ENCODE measurements around the gene MIGA1. TPM values are rescaled to one million over a fixed set of nuclear protein-coding genes. Genes with fewer than 3 reads are reported as not detected.

MIGA1 gene
- total and polyA plus RNA-seq, 2 of the 13 experiments (the other 11 are each of a cell fraction or from before 2014, with no cell fraction given) = 3.8 to 6.6 TPM

GRCh38 chr1:77759071-77760028 lies 20.1 kb upstream of the MIGA1 start, which contains the start of gene USP33 (continued):
- TF ChIP-seq ZNF317 (CRISPR knock-in tag; IDR thresholded peaks at IDR 0.05) = no peak
- no peak for TF ChIP-seq RFXANK (CRISPR knock-in tag; IDR thresholded peaks at IDR 0.05)
- peak; percentile 66; the same call in 1 of the 2 replicates for TF ChIP-seq BRD4 (CRISPR knock-in tag; IDR thresholded peaks at IDR 0.05)
- no peak for TF ChIP-seq ZNF496 (CRISPR knock-in tag; IDR thresholded peaks at IDR 0.05; ENCODE audit: insufficient replicate concordance)
- TF ChIP-seq ARNT2 (CRISPR knock-in tag; IDR thresholded peaks at IDR 0.05; ENCODE audit: low read depth) = peak; percentile 80
- TF ChIP-seq KDM3A (CRISPR knock-in tag; IDR thresholded peaks at IDR 0.05; ENCODE audit: low read depth) = 0 out of 2 replicates have a peak, but pooled peaks have one; percentile 36
- TF ChIP-seq ZNF777 (CRISPR knock-in tag; IDR thresholded peaks at IDR 0.05) = peak; percentile 79
- no peak for TF ChIP-seq PRDM4 (CRISPR knock-in tag; IDR thresholded peaks at IDR 0.05; ENCODE audit: borderline replicate concordance)
- peak; percentile 97 for TF ChIP-seq ZFY (CRISPR knock-in tag; IDR thresholded peaks at IDR 0.05)
- TF ChIP-seq IRX3 (CRISPR knock-in tag; IDR thresholded peaks at IDR 0.05; ENCODE audit: borderline replicate concordance, low read depth) = 0 out of 2 replicates have a peak, but pooled peaks have one; percentile 11
- TF ChIP-seq ATF5 (CRISPR knock-in tag; IDR thresholded peaks at IDR 0.05; ENCODE audit: low read depth) = no peak
- no peak for TF ChIP-seq MEIS1 (CRISPR knock-in tag; IDR thresholded peaks at IDR 0.05; ENCODE audit: borderline replicate concordance)
- TF ChIP-seq ZNF569 (CRISPR knock-in tag; IDR thresholded peaks at IDR 0.05; ENCODE audit: borderline replicate concordance) = no peak
- no peak for TF ChIP-seq ZNF724P (CRISPR knock-in tag; IDR thresholded peaks at IDR 0.05; ENCODE audit: borderline replicate concordance)
- no peak for TF ChIP-seq AHR (CRISPR knock-in tag; IDR thresholded peaks at IDR 0.05)
- no peak for TF ChIP-seq ZNF7 (CRISPR knock-in tag; IDR thresholded peaks at IDR 0.05)
- TF ChIP-seq SMARCC2 (IDR thresholded peaks at IDR 0.05) = no peak
- TF ChIP-seq ATF4 (CRISPR knock-in tag; IDR thresholded peaks at IDR 0.05) = no peak
- TF ChIP-seq ELF1 (CRISPR knock-in tag; IDR thresholded peaks at IDR 0.05) = peak; percentile 79
- peak; percentile 81; the same call in 1 of the 2 replicates for TF ChIP-seq ZNF350 (CRISPR knock-in tag; IDR thresholded peaks at IDR 0.05; ENCODE audit: borderline replicate concordance, low read depth)
- no peak for TF ChIP-seq CEBPZ (IDR thresholded peaks at IDR 0.05; ENCODE audit: low read length)
- TF ChIP-seq JUND (CRISPR knock-in tag; IDR thresholded peaks at IDR 0.05) = no peak

All from HepG2 (cell line).